NCI-H1105 treated with DMSO at 0.1 percent for 48 hours (cell line): ENCODE data around the gene ZNF215.
"Not testable (repeated sequence)": the region's sequence is repeated elsewhere in the genome, so short reads cannot be mapped to it uniquely, and the experiment has no call there.

Experiments
- DNase-seq: peaks from one replicate; lab custom pipeline; 2025; lab: John Stamatoyannopoulos, UW

The ZNF215 gene

DNA sequence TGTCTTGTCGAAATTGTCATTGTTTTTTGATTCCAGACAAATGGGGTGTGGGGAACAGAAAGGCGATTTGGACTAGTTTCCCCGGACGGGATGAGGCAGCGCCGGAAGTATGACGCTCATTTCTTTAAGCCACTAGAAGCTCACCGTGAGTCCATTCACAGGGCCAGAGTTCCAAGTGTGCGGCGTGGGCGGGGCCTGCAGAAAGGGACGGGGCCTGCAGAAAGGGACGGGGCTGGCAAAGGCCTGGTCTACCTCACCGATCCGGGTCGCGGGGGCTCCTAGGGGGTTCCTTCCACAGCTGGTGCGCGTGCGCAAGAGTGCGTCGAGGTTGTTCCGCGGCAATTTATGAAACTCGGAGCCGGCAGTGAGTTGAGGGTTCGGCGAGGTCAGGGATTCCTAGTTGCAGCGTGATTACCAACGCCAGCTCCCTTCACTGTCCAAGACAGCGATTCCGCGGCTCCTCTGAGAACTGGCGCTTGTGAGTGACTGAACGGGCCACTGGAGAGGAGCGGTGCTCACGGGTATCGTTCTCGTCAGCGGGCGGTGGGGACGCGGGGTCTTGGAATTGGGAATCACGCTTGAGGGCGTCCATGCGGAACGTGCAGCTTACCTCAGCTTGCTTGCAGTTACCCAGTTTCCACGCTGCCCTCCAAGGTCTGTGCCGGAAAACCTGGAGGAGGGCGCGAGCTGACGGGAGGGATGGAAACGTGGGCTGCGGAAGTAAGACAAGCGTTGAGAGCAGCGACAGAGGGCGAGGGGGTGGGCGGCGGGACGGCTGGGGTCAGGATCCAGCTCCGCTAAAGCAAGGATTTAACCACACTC lies at the start of gene ZNF215:
TSS of gene ZNF215 (plus strand) at position 219 of the 822 bp plus-strand sequence. CDS start 5,847 bp downstream, outside the sequence.
- DNase-seq = peak; percentile 62

DNA sequence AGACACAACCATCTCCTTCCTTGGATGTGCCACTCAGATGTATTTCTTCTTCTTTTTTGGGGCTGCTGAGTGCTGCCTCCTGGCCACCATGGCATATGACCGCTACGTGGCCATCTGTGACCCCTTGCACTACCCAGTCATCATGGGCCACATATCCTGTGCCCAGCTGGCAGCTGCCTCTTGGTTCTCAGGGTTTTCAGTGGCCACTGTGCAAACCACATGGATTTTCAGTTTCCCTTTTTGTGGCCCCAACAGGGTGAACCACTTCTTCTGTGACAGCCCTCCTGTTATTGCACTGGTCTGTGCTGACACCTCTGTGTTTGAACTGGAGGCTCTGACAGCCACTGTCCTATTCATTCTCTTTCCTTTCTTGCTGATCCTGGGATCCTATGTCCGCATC lies 49.3 kb upstream of the ZNF215 start:
- DNase-seq = no peak

DNA sequence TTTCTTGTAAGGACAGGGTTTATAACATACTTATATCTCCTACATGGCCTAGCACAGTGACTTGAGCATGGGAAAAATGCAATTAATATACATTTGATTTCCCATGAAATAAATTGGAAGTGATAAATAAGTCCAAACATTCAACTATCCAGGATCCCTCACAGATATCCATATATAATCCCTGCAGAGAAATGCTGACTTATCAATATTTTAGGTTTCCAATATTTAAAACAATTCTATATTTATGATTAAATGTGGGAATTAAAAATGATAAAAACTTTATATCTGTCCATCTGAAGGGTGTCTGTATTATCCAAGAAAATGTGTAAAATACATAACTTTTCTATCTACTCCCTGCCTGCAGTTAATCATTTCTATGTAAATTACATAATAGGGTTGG lies 43.5 kb upstream of the ZNF215 start:
- no peak for DNase-seq

DNA sequence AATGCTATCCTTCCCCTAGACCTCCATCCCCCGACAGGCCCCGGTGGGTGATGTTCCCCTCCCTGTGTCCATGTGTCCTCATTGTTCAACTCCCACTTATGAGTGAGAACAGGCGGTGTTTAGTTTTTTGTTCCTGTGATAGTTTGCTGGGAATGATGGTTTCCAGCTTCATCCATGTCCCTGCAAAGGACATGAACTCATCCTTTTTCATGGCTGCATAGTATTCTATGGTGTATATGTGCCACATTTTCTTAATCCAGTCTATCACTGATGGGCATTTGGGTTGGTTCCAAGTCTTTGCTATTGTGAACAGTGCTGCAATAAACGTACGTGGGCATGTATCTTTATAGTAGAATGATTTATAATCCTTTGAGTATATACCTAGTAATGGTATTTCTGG lies 38.5 kb upstream of the ZNF215 start:
- not testable (repeated sequence) for DNase-seq

GRCh38 chr11:6888830-6889229 lies 37.4 kb upstream of the ZNF215 start:
- no peak for DNase-seq

GRCh38 chr11:6889835-6890234 lies 36.4 kb upstream of the ZNF215 start:
- DNase-seq = no peak

DNA sequence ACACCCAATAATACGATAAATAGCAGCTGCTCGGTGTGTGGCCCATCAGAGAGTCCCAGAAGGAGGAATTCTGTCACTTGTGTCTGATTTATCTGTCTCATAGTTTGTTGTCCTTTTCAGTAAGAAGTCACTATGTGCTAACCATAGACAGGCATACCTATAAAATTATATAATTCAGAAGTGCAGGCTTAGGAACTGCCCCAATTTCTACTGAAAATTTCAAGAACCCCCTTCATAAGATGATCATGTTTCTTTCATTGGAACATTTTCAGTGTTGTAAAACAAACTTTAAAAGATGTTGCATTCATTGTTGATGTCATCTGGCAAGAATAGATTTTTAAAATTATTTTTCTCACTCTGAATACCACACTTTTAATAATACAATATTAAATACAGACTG lies 33.8 kb upstream of the ZNF215 start, which contains the start of gene OR2D2:
TSS of gene OR2D2 (minus strand) at position 101 of the 400 bp plus-strand sequence. CDS start at position 101, 0 bp downstream.
- no peak for DNase-seq

GRCh38 chr11:6894097-6894496 lies 32.1 kb upstream of the ZNF215 start:
- no peak for DNase-seq

- DNase-seq = no peak
These were observed 31.2 kb upstream of the ZNF215 start for GRCh38 chr11:6895010-6895409.

DNA sequence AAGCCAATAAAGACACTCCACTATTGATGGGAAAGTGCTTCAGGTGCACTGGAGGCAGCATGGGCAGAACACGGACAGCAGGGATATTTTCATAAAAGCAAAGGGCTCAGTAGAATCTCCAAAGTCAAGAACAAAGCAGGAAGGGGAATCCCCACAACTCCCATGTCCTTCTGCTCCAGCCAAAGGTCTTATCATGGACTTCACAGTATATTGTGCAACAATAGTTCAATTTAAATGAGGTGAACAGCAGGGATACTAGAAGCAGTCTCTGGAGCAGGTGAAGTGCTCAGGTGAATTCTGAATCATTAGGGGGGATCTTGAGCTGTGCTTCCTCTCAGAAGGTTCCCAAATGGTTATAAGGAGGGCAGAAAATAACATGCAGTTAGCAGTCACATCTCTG lies 27.3 kb upstream of the ZNF215 start:
- DNase-seq = no peak

GRCh38 chr11:6900327-6900999 lies 25.8 kb upstream of the ZNF215 start:
- no peak for DNase-seq

DNA sequence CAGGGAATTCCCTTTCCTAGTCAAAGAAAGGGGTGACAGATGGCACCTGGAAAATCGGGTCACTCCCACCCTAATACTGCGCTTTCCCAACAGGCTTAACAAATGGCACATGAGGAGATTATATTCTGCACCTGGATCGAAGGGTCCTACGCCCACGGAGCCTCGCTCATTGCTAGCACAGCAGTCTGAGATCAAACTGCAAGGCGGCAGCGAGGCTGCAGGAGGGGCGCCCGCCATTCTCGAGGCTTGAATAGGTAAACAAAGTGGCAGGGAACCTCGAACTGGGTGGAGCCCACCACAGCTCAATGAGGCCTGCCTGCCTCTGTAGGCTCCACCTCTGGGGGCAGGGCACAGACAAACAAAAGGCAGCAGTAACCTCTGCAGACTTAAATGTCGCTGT lies 21.4 kb upstream of the ZNF215 start:
- not testable (repeated sequence) for DNase-seq

DNA sequence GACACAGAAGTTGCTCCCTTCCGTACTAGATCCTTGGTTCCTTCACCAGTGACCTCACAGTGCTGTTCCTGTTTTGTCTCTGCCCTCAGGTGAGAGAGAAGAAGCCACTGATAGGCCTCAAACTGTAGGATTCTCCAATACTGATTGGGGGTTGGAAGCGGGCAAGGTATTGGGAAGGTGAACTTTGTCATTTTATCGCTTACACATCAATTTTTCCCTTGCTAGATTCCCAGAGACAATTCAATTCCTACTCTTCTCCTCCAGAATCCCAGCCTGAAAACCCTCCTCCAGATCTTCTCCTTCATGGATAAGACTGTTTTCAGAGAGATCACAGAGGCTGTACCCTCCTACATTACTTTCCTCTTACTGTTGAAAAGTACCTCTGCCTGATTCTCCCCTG lies 14.8 kb upstream of the ZNF215 start:
- no peak for DNase-seq

DNA sequence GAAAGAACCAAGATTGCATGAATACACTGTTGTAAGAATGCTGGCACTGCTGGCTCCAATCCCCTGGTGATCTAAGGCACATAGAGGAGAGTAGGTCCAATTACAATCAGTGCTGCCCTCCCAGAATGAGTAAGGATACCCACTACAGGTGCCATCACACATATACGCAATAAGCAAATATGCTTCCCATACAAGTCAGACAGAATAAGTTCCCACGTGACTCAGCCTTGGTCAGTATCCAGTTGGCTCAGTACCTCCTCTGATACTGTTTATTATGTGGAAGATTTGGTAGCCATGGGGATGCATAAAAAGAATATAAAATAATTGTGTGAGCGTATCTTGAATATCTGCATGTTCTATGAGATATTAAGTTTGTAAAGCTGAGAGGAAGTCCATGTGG lies 14.3 kb upstream of the ZNF215 start:
- no peak for DNase-seq

DNA sequence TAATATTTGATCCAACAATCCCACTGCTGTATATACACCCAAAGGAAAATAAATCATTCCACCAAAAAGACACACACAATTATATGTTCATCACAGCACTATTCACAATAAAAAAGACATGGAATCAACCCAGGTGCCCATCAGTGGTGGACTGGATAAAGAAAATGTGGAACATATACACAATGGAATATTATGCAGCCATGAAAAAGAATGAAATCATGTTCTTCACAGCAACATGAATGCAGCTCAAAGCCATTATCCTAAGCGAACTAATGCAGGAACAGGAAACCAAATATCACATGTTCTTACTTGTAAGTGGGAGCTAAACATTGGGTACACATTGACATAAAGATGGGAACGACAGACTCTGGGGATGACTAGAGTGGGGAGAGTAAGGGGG lies 6.5 kb upstream of the ZNF215 start:
- no peak for DNase-seq

DNA sequence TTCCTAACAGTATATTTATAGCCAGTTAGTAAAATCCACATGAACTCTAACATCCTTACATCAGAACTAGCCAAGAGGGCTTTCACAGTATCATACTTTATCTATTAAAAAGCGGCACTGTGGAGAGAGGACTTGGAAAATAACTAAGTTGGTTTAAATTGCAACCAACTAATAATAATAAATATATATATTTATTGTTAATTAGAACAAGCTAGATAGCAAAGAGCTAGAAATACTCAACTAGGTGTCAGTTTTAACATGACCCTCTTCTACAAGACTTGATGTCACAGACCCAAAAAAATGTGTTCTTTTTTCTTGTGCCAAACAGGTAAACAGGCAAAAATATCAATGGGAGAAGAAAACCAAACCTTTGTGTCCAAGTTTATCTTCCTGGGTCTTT lies 5.5 kb upstream of the ZNF215 start, which contains the start of gene OR2D3:
TSS of gene OR2D3 (plus strand) at position 301 of the 400 bp plus-strand sequence. CDS start at position 301, 0 bp downstream.
- no peak for DNase-seq

DNA sequence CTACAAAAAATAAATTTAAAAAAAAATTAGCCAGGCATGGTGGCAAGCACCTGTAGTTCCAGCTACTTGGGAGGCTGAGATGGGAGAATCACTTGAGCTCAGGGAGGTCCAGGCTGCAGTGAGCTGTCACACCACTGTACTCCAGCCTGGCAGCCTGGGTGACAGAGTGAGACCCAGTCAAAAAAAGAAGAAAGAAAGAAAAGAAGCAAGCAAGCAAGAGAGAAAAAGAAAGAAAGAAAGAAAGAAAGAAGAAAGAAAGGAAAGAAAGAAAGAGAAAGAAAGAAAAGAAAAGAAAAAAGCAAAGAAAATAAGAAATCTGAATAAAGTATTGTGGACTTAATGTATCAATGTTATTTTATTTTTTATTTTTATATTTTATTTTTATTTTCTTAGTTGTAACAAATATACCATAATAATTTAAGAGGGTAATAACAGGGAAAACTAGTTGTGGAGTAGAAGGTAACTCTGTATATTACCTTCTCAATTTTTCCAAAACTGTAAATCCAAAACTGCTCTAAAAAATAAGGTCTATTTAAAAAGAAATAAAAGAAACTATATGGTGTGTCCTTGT lies 1.1 kb upstream of the ZNF215 start:
- DNase-seq = no peak

GRCh38 chr11:6925636-6926207 lies 504 bp upstream of the ZNF215 start:
- no peak for DNase-seq

- DNase-seq = peak; percentile 90
These were observed 898 bp downstream of the ZNF215 start for GRCh38 chr11:6927030-6927617.

- peak; percentile 24 for DNase-seq
These were observed 2.7 kb downstream of the ZNF215 start for GRCh38 chr11:6928916-6929315.

DNA sequence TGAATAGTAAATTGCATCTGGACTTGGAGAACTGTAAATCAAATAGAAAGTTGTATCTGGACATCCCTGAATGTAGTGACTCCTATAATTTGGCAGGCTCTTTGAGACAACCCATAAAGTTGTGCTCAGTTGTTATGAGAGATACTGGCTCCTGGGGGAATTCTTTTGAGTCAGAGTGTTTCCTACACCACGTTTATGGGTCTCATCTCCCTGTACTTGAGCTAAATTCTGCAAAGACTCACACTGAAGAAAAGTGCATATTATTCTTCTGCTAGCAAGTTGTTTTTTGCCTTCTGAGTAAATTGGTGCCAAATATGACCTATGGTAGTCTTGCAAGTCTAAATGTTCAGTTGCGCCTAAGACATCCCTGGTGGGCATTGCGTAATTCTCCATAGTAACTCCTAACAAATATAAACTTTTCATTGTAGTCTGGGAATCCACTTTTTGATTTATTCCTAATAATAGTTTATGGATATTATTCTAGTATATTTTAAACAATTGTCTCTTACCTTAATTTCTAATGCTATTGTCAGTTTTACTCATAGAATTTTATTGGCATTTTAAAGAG lies 5.0 kb downstream of the ZNF215 start:
- DNase-seq = no peak

DNA sequence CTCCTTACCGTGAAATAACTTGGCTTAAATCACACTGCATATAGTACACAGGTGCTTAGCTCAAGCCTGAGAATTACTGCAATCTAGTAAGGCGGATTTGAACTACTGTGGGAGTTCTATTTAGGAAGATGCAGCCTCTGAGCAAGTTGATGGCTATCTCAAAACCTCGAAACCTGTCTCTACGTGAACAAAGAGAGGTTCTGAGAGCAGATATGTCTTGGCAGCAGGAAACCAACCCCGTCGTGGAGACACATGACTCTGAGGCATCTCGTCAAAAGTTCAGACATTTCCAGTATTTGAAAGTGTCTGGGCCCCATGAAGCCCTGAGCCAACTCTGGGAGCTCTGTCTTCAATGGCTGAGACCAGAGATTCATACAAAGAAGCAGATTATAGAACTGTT lies 5.9 kb downstream of the ZNF215 start:
- no peak for DNase-seq
